HEK293 (cell line): ENCODE data around the gene BTF3L4.

Experiments used
- ZNF121 ChIP-seq: fragments of 450-650 bp; formaldehyde crosslinking; IDR thresholded peaks from 2 replicates; pipeline ENCODE4 v1.5.1; 2016; ENCODE audit warnings: missing biosample characterization, missing genetic modification characterization
- ZNF404 ChIP-seq: fragments of 450-650 bp; formaldehyde crosslinking; IDR thresholded peaks from 2 replicates; pipeline ENCODE4 v1.5.1; 2017; ENCODE audit warnings: missing biosample characterization, missing genetic modification characterization
- ZNF416 ChIP-seq: fragments of 450-650 bp; formaldehyde crosslinking; IDR thresholded peaks from 2 replicates; pipeline ENCODE4 v1.5.1; 2016; ENCODE audit warnings: missing biosample characterization, missing genetic modification characterization
- TF ChIP-seq, protein P1 (sequence below): fragments of 450-650 bp; formaldehyde crosslinking; IDR thresholded peaks from 2 replicates; pipeline ENCODE4 v1.5.1; 2016; ENCODE audit warnings: missing biosample characterization, missing genetic modification characterization

DNA sequence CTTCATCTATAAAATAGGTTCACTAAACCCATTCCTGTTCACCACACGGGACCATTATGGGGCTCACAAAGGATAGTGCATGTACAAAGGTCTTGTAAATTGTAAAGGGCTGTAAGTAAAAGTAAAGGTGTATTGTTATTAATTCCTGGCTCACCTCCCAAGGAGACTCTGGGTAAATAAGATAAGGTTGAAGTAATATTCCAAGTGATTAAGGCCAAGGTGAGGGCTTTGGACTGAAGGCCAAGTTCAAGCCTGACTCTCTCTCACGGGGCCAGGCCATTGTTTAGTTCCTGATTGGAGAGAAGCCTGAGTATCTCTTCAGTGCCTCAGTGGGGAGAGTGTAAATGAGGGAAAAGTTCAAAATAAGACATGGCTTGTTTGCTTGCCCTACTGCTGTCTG is 66.3 kb downstream of the BTF3L4 start:
- TF ChIP-seq ZNF121: no peak
- no peak for TF ChIP-seq ZNF404
- TF ChIP-seq, protein P1, sequence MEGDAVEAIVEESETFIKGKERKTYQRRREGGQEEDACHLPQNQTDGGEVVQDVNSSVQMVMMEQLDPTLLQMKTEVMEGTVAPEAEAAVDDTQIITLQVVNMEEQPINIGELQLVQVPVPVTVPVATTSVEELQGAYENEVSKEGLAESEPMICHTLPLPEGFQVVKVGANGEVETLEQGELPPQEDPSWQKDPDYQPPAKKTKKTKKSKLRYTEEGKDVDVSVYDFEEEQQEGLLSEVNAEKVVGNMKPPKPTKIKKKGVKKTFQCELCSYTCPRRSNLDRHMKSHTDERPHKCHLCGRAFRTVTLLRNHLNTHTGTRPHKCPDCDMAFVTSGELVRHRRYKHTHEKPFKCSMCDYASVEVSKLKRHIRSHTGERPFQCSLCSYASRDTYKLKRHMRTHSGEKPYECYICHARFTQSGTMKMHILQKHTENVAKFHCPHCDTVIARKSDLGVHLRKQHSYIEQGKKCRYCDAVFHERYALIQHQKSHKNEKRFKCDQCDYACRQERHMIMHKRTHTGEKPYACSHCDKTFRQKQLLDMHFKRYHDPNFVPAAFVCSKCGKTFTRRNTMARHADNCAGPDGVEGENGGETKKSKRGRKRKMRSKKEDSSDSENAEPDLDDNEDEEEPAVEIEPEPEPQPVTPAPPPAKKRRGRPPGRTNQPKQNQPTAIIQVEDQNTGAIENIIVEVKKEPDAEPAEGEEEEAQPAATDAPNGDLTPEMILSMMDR (tag by site-specific recombination): no peak
- TF ChIP-seq ZNF416 (tag by site-specific recombination): no peak
